GM19043 (cell line): ENCODE results near the gene LNPEP.
"Not testable (repeated sequence)": the region's sequence is repeated elsewhere in the genome, so short reads cannot be mapped to it uniquely, and the experiment has no call there.

Source experiments
- ATAC-seq: cut with Tn5 transposase; IDR thresholded peaks from one replicate; pipeline ENCODE4 v1.9.1; 2021; ENCODE audit warnings: low read depth; ENCODE audit not compliant: unreplicated experiment

Gene LNPEP

GRCh38 chr5:96928931-96929708 is 6.8 kb upstream of the LNPEP start:
- no peak for ATAC-seq

- ATAC-seq, result no peak
Observed at GRCh38 chr5:96930058-96930457, 5.8 kb upstream of the LNPEP start.

DNA sequence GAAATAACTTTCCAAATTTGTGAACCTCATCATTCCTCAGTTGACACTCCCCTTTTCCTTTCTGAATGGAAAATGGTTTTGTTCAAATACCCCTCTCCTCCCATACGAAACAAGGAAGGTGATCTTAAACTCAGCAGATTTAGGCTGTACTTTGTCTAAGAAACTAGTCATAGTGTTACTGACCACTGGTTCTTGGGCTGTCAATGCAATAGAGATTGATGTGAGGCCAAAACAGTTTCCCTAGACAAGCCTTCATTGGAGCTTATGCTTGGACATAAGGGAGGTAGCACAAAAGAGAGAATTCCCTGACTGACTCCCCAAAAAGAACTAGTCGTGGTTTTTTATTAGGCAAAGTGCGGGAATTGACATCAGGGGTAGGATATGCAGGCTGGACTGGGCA is 5.3 kb upstream of the LNPEP start:
- no peak for ATAC-seq

DNA sequence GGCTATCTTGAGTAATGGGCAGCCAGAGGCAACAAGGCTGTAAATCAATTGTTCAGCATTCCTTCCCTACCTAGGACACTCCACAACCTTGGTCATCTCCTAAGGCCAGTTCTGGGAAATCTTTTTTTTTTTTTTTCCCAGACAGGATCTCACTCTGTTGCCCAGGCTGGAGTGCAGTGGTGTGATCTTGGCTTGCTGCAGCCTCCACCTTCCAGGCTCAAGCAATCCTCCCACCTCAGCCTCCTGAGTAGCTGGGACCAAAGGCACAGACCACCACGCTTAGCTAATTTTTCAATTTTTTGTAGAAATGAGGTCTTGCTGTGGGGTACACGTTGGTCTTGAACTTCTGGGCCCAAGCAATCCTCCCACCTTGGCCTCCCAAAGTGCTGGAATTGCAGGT is 4.8 kb upstream of the LNPEP start:
- ATAC-seq, result not testable (repeated sequence)

GRCh38 chr5:96931605-96932004 is 4.3 kb upstream of the LNPEP start:
- ATAC-seq, result no peak

DNA sequence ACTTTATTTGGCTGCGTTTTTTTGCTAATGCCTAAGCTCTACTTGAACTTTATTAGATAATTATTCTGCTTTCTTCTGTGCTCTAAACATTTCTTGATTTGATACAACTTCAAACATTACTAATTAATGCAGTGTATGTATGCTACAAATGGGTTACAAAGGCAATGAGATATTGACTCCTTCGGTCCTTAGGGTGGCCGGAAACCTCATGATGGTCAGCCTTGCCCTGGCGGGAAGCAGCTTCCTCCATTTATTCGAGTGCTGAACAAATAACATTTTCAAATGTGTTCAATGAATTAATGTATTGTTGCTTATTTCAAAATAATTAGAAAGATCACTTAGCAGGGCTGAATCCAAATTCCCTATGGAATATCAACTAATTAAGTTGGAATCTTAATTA is 3.9 kb upstream of the LNPEP start:
- ATAC-seq, result no peak

DNA sequence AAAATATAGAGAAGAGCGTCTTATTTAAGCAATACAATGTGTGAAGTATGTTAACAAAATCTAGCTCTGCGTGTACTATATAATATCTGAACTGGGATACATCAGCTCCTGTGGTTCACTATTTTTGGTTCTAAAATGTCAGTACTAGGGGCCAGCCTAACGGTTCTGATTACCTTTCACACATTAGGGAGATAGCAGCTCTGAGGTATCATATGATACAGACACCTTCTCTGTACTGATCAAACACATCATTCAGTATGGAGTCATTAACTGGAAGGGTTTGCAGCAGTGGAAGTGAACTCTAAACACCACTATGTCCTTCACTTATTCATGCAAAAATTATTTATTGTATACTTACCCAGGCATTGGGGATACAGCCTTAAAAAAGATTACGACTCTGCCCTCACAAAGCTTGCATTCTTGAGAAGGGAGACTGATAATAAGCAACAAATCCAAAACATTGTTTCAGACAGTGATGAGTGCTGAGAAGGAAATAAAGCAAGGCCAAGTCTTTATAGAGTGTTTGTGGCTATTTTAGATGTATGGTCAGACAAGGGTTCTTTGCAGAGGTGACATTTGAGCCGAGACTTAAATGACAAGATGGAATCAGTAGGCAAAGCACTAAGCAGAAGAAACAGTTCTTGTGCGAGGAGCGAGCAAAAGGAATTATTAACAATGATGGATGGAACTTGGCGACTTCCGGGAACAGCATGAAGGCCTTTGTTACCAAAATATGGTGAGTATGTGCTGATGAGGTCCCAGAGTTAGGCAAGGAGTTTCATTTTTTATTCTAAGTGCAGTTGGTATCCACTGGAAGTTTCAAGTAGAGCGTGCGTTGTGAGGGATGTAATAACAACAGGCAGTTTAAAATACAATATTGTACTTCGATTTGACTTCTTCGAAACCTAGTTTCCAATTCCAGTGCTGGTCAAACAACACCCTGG is 1.8 kb upstream of the LNPEP start:
- no peak for ATAC-seq

DNA sequence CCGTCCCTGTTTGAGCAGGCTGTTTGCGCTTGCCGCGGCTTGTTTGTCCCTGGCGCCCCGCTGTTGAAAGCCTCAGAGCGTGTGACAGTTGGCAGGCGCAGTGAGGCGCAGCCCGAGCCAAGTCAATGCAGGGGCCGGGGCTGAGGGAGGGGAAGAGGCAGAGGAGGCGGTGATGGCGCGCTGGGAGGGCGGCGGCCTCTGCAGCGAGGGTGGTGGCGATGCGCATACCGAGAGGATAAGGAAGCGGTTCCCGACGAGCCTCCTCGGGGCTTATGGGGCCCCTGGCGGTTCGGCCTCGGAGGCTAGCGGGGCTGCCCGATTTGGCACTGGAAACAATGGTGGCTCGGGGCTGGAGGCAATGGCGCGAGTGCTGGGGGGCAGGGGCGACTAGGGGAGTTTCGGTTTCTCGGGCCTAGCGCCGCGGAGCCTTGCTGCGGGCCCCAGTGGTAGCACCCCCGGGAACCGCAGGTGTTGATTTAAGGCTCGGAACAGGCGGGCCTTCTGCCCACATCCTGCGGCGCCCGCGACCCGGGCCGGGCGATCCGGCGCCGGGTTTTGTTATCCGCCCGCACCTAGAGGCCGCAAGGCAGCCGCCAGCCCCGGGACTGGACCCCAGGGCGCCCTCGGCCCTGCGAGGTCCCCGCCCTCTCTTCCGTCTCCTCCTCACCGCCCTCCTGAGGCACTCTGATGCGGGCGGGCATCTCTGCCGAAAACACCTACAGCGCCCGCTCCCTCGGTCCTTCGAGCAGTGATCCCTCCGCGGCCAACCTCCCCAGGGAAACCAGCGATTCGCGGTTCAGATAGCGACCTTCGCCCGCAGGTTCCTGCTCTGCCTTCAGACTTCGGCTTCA is 947 bp upstream of the LNPEP start:
- peak; percentile 55 for ATAC-seq

DNA sequence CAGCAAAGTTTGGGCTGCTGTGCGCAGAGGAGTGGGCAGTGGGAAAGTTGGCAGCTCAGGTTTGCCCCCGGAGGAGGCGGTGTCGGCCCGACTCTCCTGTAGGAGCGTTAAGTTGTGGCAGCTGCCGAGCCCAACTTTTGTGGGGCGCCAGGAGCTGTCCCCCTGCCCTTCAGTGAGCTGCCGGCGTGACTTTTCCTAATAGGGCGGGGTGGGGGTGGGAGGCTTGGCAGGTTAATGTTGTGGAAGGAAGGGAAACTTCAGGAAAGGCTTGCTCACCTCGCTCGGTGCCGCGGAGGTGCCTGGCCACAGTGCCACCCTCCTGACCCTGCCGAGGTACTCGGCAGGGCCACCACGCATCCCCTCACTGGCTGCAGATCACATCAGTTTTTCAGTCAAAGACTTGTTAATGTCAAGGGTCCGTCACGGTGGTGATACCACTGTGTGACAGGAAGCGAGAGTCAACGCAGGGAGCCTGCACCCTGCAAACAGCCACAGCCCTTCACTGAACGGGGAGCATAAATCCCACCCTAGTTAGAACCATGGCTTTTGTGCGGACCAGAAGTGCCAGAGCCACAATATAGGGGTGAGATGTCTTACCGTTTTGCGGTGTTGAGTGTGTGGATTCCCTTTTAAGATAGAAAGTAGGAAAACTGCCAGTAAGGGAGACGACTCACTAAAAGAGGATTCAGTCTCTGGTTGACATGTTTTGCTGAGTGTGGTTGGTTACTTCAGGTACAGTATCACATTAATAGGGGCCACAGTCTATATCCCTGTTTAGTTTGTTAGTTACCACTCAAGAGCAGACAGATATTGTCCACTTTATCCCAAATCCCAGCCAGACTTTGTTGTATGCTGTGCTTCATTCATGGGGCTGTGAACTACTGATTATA is 796 bp downstream of the LNPEP start:
- peak; percentile 34 for ATAC-seq

- no peak for ATAC-seq
Observed at GRCh38 chr5:96940586-96940985, 4.7 kb downstream of the LNPEP start.

GRCh38 chr5:96941140-96941539 is 5.3 kb downstream of the LNPEP start:
- ATAC-seq, result no peak

DNA sequence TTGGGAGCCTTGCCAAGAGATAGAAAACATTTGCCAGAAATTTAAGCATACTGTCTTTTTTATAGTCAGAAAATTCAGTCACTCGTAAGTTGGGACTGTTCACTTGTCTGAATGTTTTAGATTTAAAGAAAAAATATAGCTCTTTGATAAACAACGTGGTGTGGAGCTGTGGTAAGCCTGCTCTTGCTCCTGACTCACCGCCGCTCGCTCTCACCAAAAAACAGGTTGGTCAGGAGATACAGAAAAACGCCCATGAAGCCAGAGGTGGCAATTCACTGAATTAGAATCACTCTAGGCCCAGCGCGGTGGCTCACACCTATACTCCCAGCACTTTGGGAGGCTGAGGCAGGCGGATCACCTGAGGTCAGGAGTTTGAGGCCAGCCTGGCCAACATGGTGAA is 6.2 kb downstream of the LNPEP start:
- no peak for ATAC-seq

DNA sequence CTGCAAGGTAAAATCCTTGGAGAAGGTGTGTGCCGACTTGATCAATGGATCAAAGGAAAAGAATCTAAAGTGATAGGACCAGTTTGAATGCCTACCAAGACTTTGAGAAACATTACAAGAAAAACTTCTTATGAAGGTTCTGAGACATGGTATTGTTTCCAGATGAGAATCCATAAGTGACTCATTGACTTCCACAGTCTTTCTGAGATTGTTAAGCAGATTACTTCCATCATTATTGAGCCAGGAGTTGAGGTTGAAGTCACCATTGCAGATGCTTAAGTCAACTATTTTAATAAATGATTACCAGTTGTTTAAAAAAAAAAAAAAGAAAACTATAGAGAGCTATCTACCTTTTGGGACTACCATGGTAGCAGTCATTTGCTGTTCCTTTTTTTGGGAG is 7.0 kb downstream of the LNPEP start:
- no peak for ATAC-seq

GRCh38 chr5:96943799-96944198 is 7.9 kb downstream of the LNPEP start:
- no peak for ATAC-seq

DNA sequence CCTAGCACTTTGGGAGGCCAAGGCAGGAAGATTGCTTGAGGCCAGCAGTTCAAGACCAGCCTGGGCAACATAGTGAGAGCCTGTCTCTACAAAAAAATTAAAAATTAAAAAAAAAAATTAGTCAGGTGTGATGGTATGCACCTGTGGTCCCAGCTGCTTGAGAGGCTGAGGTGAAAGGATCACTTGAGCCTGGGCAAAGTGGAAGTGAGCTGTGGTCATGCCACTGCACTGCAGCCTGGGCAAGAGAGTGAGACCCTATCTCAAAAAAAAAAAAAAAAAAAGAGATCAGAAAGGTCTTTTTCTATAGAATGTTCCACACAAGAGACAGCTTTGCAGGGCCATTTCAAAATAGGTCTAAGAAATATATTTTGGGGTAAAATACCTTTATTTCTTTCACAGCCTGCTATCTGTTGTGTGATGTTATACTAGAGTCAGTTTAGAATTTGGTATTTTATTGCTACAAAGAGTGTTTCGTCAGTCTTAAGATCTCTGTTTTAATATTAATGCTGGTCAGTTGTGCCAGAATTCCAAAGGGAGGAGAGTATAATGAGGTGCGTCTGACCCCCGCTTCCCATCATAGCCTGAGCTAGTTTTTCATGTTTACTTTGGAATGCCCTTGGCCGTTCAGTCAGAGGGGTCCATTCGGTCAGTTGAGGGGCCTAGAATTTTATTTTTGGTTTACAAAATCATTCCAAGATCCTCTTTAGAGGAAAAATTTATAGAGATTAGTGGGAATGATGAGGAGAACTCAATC is 9.4 kb downstream of the LNPEP start:
- no peak for ATAC-seq

- ATAC-seq, result no peak
Observed at GRCh38 chr5:96946381-96946780, 10.5 kb downstream of the LNPEP start.

DNA sequence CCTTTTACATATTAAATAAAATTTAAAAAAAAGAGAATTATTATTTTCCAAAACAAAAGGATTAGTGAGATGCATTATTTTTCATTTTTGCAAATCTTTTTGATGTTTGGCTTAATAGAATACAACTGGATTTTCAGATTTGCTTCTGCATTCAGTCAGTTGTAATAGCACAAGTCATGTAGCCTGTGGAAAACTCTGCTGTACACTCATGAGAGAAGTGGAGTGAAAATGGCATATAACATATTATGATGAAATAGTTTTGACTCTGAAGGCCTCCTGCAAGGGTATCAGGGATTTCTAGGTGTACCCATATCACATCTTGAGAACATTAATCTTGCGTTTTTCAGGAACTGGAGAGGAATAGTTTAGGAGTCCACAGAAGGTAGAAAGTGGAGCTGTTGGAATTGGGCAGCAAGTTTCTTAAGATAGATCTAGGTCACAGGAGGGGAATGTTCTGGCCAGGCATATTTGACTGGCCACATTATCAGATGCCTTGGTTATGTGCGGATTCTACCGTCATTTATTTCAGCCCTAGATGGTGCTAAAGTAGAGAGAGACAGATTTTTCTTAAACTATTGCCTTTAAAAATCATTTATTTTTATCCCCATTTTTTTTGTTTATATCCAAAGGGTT is 16.4 kb downstream of the LNPEP start:
- ATAC-seq, result no peak

DNA sequence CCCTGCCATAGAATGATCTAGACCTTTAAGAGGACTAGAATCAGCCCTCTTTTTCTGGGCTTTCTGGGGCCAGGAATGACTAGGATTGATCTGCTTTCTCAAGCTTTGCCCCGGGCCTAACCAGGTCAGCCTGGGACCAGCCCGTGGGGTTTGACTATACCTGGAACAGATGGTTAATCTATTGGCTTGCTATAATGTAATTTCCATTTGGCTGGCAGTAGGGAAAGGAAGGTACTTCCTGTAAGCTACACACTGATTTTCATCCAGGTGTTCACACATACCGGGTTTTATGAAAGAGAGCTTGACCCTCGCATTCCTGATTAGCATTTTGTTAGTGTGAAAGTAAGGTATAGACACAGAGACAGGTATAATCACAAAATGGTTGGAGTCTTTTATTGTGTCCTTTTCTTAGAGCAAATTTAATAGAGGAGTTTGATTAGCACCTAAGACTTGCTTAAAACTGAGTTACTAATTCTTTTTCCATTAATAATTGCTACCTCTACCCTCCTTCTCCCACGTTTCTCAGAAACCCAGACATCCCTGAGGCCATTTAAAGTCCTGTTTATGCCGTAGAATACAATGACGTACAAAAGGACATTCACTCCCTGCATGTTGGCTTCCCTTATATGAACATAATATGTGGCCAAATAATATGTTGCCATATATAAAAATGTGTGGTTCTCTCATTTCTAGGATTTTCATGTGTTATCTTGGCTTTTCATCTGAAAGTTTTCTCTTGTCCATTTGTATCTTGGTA is 17.3 kb downstream of the LNPEP start:
- ATAC-seq, result no peak
